GM12878 (cell line): ENCODE measurements around the gene FRMD3. TPM values are rescaled to one million over a fixed set of nuclear protein-coding genes. Genes with fewer than 3 reads are reported as not detected.

Experiments
- ATAC-seq: fragments of 200-7000 bp; cut with Tn5 transposase; 3 replicates; pipeline ENCODE4 v1.9.1; 2020; ENCODE audit warnings: mild to moderate bottlenecking, moderate library complexity
- BruUV-seq: library from RNA; stranded (reverse); fragments of 400-500 nt; replicated peaks from 2 replicates; lab custom pipeline; 2021; lab: Mats Ljungman, UMichigan
- CTCF ChIA-PET: fragments of 300-600 bp; sonication (Branson Sonifier 250); formaldehyde crosslinking; extraction: SDS; loops from one replicate; lab custom pipeline; 2021; ENCODE audit warnings: inconsistent platforms; lab: Yijun Ruan, JAX
- POLR2A ChIA-PET: fragments of 350-600 bp; formaldehyde crosslinking; extraction: SDS; loops from one replicate; lab custom pipeline; 2021; ENCODE audit warnings: inconsistent platforms; lab: Charles Lee
- RAD21 ChIA-PET: fragments of 300-600 bp; sonication (Branson Sonifier 250); formaldehyde crosslinking; loops from one replicate; lab custom pipeline; 2023; ENCODE audit warnings: antibody characterized with exemption; ENCODE audit not compliant: unreplicated experiment; lab: Charles Lee
- SMC1A ChIA-PET: fragments of 300-600 bp; sonication (Branson Sonifier 250); formaldehyde crosslinking; loops from one replicate; lab custom pipeline; 2023; ENCODE audit not compliant: unreplicated experiment, uncharacterized antibody; lab: Charles Lee
- DNase-seq: peaks from one replicate; pipeline ENCODE4 v3.0.0-alpha.2; 2011; ENCODE audit warnings: low read depth, low spot score
- FAIRE-seq: peaks from 3 replicates; lab custom pipeline; 2011; peaks lifted over from hg19 to GRCh38; lab: Jason Lieb, UNC
- H2AFZ ChIP-seq: 2 replicates; pipeline ENCODE4 v1.6.0; 2011; ENCODE audit warnings: low read depth, low read length, control low read depth; ENCODE audit not compliant: control insufficient read depth
- H3K27ac ChIP-seq: 2 replicates; pipeline ENCODE4 v1.5.1; 2011; ENCODE audit warnings: control low read depth; ENCODE audit not compliant: control insufficient read depth, insufficient read depth
- H3K27me3 ChIP-seq, 2 experiments: replicated peaks in 1 of 2; 2 replicates each; pipeline versions ENCODE4 v1.6.0 to v1.6.1; 2011; ENCODE audit warnings: low read length in 1 of 2; ENCODE audit not compliant: control insufficient read depth in 2 of 2, insufficient read depth in 2 of 2
- H3K36me3 ChIP-seq, 2 experiments: 2 replicates each; pipeline ENCODE4 v1.5.1; 2011; ENCODE audit warnings: low read length in 1 of 2; ENCODE audit not compliant: control insufficient read depth in 2 of 2, insufficient read depth in 2 of 2
- H3K4me1 ChIP-seq: 2 replicates; pipeline ENCODE4 v1.6.1; 2011; ENCODE audit warnings: mild to moderate bottlenecking, low read length, moderate library complexity, mixed read lengths; ENCODE audit not compliant: control insufficient read depth, insufficient read depth
- H3K4me2 ChIP-seq: 2 replicates; pipeline ENCODE4 v1.6.0; 2011; ENCODE audit warnings: control low read depth; ENCODE audit not compliant: control insufficient read depth, insufficient read depth
- H3K4me3 ChIP-seq: fragments of 200-600 bp; sonication (generic); 2 replicates; pipeline ENCODE4 v1.5.1; 2016
- H3K79me2 ChIP-seq: 2 replicates; pipeline ENCODE4 v1.6.0; 2011; ENCODE audit warnings: low read length; ENCODE audit not compliant: control insufficient read depth, insufficient read depth
- H3K9ac ChIP-seq: 2 replicates; pipeline ENCODE4 v1.8.0; 2011; ENCODE audit warnings: low read length, control low read depth, mixed read lengths; ENCODE audit not compliant: control insufficient read depth, insufficient read depth
- H3K9me3 ChIP-seq: replicated peaks from 3 replicates; pipeline ENCODE4 v1.5.1; 2011; ENCODE audit warnings: mild to moderate bottlenecking, low read length; ENCODE audit not compliant: control insufficient read depth, insufficient read depth
- H4K20me1 ChIP-seq: 2 replicates; pipeline ENCODE4 v1.6.0; 2011; ENCODE audit not compliant: control insufficient read depth, insufficient read depth
- CHD1 ChIP-seq: IDR thresholded peaks from 2 replicates; pipeline ENCODE4 v1.6.1; 2012; ENCODE audit warnings: low read depth, low read length, improper control_type of control experiment
- CHD2 ChIP-seq: IDR thresholded peaks from 2 replicates; pipeline ENCODE4 v1.6.1; 2011; ENCODE audit warnings: low read depth, low read length, improper control_type of control experiment, borderline replicate concordance
- NBN ChIP-seq: fragments of 450-650 bp; IDR thresholded peaks from 2 replicates; pipeline ENCODE4 v1.6.1; 2016
- NR2C2 ChIP-seq: IDR thresholded peaks from 2 replicates; pipeline ENCODE4 v1.6.1; 2011; ENCODE audit warnings: borderline replicate concordance, low read depth; ENCODE audit not compliant: control insufficient read depth, insufficient read length
- POLR2AphosphoS5 ChIP-seq: IDR thresholded peaks from 2 replicates; pipeline ENCODE4 v1.6.1; 2011; ENCODE audit warnings: mild to moderate bottlenecking, low read length, inconsistent platforms
- POU2F2 ChIP-seq: IDR thresholded peaks from 3 replicates; pipeline ENCODE4 v1.6.1; 2011; ENCODE audit warnings: low read depth, mild to moderate bottlenecking, low read length, borderline replicate concordance
- SIX5 ChIP-seq: IDR thresholded peaks from 2 replicates; pipeline ENCODE4 v1.6.1; 2011; ENCODE audit warnings: mild to moderate bottlenecking, low read depth, low read length, moderate library complexity; ENCODE audit not compliant: severe bottlenecking
- SMAD1 ChIP-seq: fragments of 450-650 bp; IDR thresholded peaks from 2 replicates; pipeline ENCODE4 v1.6.1; 2018; ENCODE audit warnings: mild to moderate bottlenecking, low read depth; ENCODE audit not compliant: partially characterized antibody
- SUZ12 ChIP-seq: fragments of 200-600 bp; sonication (generic); IDR thresholded peaks from one replicate; pipeline ENCODE4 v1.6.1; 2018; ENCODE audit warnings: antibody characterized with exemption, mild to moderate bottlenecking; ENCODE audit not compliant: unreplicated experiment
- TCF12 ChIP-seq: IDR thresholded peaks from 2 replicates; pipeline ENCODE4 v1.6.1; 2011; ENCODE audit warnings: low read depth, mild to moderate bottlenecking, low read length
- TCF7 ChIP-seq: IDR thresholded peaks from 2 replicates; pipeline ENCODE4 v1.6.1; 2014; ENCODE audit warnings: antibody characterized with exemption, borderline replicate concordance
- ZNF24 ChIP-seq: fragments of 450-650 bp; IDR thresholded peaks from 2 replicates; pipeline ENCODE4 v1.6.1; 2017; ENCODE audit warnings: antibody characterized with exemption, mild to moderate bottlenecking
- ZZZ3 ChIP-seq: IDR thresholded peaks from 2 replicates; pipeline ENCODE4 v1.6.1; 2011; ENCODE audit warnings: low read depth; ENCODE audit not compliant: control insufficient read depth, insufficient read length
- WGBS: methylation state at CpG from one replicate; pipeline ENCODE4 v1.1.6; 2016; ENCODE audit warnings: low lambda C conversion rate; ENCODE audit not compliant: insufficient replicate concordance, insufficient coverage; ENCODE audit errors: missing lambda C conversion rate; 5-methylcytosine and 5-hydroxymethylcytosine counted together
- in situ Hi-C: fragments of 300-500 bp; cut with MboI; formaldehyde crosslinking; loops from 9 replicates; pipeline ENCODE4 v1.14.3; 2018; ENCODE audit warnings: mixed read lengths
- intact Hi-C: fragments of 100-400 bp; cut with micrococcal nuclease; formaldehyde crosslinking; loops from one replicate; pipeline ENCODE4 v1.14.2; 2022; ENCODE audit not compliant: unreplicated experiment
- polyA plus RNA-seq, 11 experiments: library from polyadenylated mRNA; depleted of rRNA in 4 of 11; unstranded in 6 of 11; stranded (reverse) in 5 of 11; fragments of >200 nt; fragmentation: Nextera tagmentation in 4 of 11; fragmentation: Illumina TruSeq in 1 of 11; extraction: Ambion mirVana in 4 of 11; extraction: Trizol in 1 of 11; gene quantifications; 1 replicate in 1 of 11; 2 replicates in 10 of 11; pipeline versions ENCODE4 v1.2.1 to v1.2.3, GENCODE V29; 2011 to 2016; ENCODE audit warnings: inconsistent platforms in 2 of 11, missing spikeins in 2 of 11, low read depth in 1 of 11
- total RNA-seq, 4 experiments: library from RNA; depleted of rRNA in 3 of 4; stranded (reverse); fragments of >200 nt in 3 of 4; fragmentation: Illumina TruSeq in 1 of 4; extraction: Trizol in 1 of 4; gene quantifications; 2 replicates each; pipeline versions ENCODE4 v1.2.1 to v1.2.3, GENCODE V29; 2013 to 2021
- TF ChIP-seq, protein P1 (sequence below): fragments of 450-650 bp; IDR thresholded peaks from 2 replicates; pipeline ENCODE4 v1.6.1; 2017; ENCODE audit warnings: antibody characterized with exemption, mild to moderate bottlenecking, moderate library complexity
- TF ChIP-seq, protein P2 (sequence below): fragments of 150-350 bp; IDR thresholded peaks from 2 replicates; pipeline ENCODE4 v1.6.1; 2016; ENCODE audit warnings: low read depth, low read length
- TF ChIP-seq, protein P3 (sequence below): fragments of 450-650 bp; IDR thresholded peaks from 2 replicates; pipeline ENCODE4 v1.6.1; 2017; ENCODE audit warnings: mild to moderate bottlenecking, low read depth, inconsistent platforms; ENCODE audit not compliant: poor library complexity, severe bottlenecking

The FRMD3 gene
- total and polyA plus RNA-seq, 10 of the 15 experiments (the other 5 are each of a cell fraction or from before 2014, with no cell fraction given) = 0.04 to 0.68 (median 0.21) TPM; not detected in 1

DNA sequence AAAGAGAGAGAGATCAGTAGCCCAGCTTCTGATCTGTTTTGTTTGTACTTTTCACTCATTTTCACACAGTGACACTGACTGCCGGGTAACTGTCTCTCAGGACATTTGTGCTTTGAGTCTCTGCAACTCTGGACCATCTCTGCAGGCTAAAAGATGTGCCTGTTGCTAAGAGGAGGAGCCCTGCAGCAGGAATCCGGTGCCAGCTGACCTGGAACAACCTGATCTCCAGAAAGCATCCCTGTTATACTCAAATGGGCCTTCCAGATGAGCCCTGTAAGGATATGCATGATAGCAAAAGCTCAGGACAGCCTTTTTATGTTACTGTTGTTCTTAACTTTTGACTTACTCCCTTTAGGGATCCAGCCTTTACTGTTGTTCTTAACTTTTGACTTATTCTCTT, 304.6 kb downstream of the FRMD3 start:
- SMC1A ChIA-PET = no interaction called here
- H3K4me2 ChIP-seq = no peak overlapping the region
- no peak overlapping the region for H2AFZ ChIP-seq
- H3K36me3 ChIP-seq = no peaks in the 10 kb centered on the region
- POLR2A ChIA-PET = no interaction called here
- H3K9me3 ChIP-seq = no peaks in the 10 kb centered on the region
- intact Hi-C loops = no loop called here
- no peaks in the 10 kb centered on the region for H3K27me3 ChIP-seq
- H3K79me2 ChIP-seq = no peaks in the 10 kb centered on the region
- H3K4me1 ChIP-seq = no peaks in the 10 kb centered on the region
- WGBS = 0% methylated on average over 2 of the region's 2 CpGs
- no peak overlapping the region for H3K27ac ChIP-seq
- no peaks in the 10 kb centered on the region for H4K20me1 ChIP-seq
- H3K9ac ChIP-seq = no peak overlapping the region
- CTCF ChIA-PET = no interaction called here
- ATAC-seq = no peak
- no peak for DNase-seq
- TF ChIP-seq, protein P1, sequence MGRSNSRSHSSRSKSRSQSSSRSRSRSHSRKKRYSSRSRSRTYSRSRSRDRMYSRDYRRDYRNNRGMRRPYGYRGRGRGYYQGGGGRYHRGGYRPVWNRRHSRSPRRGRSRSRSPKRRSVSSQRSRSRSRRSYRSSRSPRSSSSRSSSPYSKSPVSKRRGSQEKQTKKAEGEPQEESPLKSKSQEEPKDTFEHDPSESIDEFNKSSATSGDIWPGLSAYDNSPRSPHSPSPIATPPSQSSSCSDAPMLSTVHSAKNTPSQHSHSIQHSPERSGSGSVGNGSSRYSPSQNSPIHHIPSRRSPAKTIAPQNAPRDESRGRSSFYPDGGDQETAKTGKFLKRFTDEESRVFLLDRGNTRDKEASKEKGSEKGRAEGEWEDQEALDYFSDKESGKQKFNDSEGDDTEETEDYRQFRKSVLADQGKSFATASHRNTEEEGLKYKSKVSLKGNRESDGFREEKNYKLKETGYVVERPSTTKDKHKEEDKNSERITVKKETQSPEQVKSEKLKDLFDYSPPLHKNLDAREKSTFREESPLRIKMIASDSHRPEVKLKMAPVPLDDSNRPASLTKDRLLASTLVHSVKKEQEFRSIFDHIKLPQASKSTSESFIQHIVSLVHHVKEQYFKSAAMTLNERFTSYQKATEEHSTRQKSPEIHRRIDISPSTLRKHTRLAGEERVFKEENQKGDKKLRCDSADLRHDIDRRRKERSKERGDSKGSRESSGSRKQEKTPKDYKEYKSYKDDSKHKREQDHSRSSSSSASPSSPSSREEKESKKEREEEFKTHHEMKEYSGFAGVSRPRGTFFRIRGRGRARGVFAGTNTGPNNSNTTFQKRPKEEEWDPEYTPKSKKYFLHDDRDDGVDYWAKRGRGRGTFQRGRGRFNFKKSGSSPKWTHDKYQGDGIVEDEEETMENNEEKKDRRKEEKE = no peak
- TF ChIP-seq SIX5 (no peak), CHD1 (no peak), NR2C2 (no peak), SMAD1 (no peak), SUZ12 (no peak), TCF7 (no peak), POLR2AphosphoS5 (no peak), CHD2 (no peak), NBN (no peak), TCF12 (no peak), ZZZ3 (no peak), POU2F2 (no peak), ZNF24 (no peak)
- TF ChIP-seq, protein P2, sequence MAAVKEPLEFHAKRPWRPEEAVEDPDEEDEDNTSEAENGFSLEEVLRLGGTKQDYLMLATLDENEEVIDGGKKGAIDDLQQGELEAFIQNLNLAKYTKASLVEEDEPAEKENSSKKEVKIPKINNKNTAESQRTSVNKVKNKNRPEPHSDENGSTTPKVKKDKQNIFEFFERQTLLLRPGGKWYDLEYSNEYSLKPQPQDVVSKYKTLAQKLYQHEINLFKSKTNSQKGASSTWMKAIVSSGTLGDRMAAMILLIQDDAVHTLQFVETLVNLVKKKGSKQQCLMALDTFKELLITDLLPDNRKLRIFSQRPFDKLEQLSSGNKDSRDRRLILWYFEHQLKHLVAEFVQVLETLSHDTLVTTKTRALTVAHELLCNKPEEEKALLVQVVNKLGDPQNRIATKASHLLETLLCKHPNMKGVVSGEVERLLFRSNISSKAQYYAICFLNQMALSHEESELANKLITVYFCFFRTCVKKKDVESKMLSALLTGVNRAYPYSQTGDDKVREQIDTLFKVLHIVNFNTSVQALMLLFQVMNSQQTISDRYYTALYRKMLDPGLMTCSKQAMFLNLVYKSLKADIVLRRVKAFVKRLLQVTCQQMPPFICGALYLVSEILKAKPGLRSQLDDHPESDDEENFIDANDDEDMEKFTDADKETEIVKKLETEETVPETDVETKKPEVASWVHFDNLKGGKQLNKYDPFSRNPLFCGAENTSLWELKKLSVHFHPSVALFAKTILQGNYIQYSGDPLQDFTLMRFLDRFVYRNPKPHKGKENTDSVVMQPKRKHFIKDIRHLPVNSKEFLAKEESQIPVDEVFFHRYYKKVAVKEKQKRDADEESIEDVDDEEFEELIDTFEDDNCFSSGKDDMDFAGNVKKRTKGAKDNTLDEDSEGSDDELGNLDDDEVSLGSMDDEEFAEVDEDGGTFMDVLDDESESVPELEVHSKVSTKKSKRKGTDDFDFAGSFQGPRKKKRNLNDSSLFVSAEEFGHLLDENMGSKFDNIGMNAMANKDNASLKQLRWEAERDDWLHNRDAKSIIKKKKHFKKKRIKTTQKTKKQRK = no peak
- TF ChIP-seq, protein P3, sequence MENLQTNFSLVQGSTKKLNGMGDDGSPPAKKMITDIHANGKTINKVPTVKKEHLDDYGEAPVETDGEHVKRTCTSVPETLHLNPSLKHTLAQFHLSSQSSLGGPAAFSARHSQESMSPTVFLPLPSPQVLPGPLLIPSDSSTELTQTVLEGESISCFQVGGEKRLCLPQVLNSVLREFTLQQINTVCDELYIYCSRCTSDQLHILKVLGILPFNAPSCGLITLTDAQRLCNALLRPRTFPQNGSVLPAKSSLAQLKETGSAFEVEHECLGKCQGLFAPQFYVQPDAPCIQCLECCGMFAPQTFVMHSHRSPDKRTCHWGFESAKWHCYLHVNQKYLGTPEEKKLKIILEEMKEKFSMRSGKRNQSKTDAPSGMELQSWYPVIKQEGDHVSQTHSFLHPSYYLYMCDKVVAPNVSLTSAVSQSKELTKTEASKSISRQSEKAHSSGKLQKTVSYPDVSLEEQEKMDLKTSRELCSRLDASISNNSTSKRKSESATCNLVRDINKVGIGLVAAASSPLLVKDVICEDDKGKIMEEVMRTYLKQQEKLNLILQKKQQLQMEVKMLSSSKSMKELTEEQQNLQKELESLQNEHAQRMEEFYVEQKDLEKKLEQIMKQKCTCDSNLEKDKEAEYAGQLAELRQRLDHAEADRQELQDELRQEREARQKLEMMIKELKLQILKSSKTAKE = no peak
- TF ChIP-seq, all 136 proteins: peak for 0
- no peak for FAIRE-seq
- in situ Hi-C loops = no loop called here
- no TSS peak for BruUV-seq
- RAD21 ChIA-PET = no interaction called here
- H3K4me3 ChIP-seq = no peak overlapping the region
